Measurements from ENCODE around the gene CEP85L.
"Not testable (repeated sequence)": the region's sequence is repeated elsewhere in the genome, so short reads cannot be mapped to it uniquely, and the experiment has no call there.

CEP85L gene

GRCh38 chr6:118434147-118434546 is 217.2 kb downstream of the CEP85L start:
- not testable (repeated sequence) for DNase-seq (ENCODE audit: low read depth in 4 of 4, low spot score in 1 of 4)

DNA sequence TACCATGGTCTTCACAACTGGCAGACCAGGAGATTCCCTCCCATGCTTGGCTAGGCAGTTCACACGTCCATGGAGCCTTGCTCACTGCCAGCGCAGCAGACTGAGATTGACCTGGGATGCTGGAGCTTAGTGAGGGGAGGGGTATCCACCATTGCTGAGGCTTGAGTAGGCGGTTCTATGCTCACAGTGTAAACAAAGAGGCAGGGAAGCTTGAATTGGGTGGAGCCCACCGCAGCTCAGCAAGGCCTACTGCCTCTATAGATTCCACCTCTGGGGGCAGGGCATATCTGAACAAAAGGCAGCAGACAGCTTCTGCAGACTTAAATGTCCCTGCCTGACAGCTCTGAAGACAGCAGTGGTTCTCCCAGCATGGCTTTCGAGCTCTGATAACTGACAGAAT is 230.1 kb downstream of the CEP85L start:
- not testable (repeated sequence) for DNase-seq (ENCODE audit: low read depth in 4 of 4, low spot score in 1 of 4)

DNA sequence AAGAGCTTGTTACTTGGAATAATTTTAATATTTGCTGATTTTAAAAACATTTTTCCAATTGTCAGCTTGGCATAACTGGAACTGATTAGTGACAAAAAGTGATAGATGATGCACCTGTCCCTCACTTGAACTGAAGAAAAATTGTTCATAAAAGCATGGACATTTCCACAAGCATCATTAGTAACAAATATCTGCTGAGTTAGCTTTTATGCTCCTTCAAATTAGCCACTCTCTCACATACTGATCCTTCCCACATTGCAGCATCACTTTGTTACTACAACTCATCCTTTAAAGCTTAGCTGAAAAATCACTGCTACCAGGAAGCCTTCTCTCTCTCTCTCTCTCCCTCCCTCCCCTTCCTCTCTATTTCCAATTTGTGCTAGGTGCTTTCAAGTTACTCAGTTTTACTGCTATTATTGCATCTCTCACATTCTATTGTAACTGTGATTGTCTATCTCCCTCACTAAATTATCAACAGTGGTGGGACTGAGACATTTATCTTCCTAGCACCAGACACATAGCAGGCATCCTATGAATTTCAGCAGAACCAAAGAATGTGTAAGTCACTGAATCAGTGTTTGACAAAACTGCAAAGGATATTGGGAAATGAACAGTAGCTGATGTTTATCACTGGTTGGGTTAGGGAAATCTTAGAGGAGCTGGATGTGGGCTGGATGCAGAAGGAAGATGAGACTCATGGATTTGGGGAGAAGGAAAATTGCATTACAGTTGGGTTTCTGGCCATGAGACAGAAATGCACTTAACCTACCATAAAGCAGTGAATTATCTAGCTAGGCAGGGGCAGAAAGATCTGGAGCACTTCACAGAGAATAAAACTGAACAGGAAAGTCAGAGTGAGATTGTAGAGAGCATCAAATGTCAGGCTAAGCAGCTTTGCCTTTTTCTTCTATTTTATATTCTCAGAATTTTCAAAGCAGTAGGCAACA is 231.7 kb downstream of the CEP85L start:
- DNase-seq (ENCODE audit: low read depth in 4 of 4, low spot score in 1 of 4): no peak
